Right lobe of liver (tissue), 6 donors: ENCODE measurements around the gene CYLD. TPM values are rescaled to one million over a fixed set of nuclear protein-coding genes. Genes with fewer than 3 reads are reported as not detected.

Source experiments
- ATAC-seq, 4 donors: fragments of 200-7000 bp; cut with Tn5 transposase; one replicate each; pipeline ENCODE4 v1.9.1; 2020; ENCODE audit warnings: mild to moderate bottlenecking in 4 of 4, moderate library complexity in 4 of 4
- DNase-seq, 3 donors: peaks; one replicate each; pipeline ENCODE4 v3.0.0-alpha.2; 2020
- H3K27ac ChIP-seq, 3 donors: fragments of 200-600 bp; one replicate each; pipeline ENCODE4 v1.8.0; 2022
- H3K27me3 ChIP-seq, 2 donors: fragments of 200-600 bp; one replicate each; pipeline ENCODE4 v1.8.0; 2022
- H3K36me3 ChIP-seq, 4 donors: fragments of 200-600 bp; sonication (generic) in 1 of 4; one replicate each; pipeline versions ENCODE4 v1.5.1 to v1.8.0; 2017 to 2022; ENCODE audit warnings: control low read depth in 1 of 4
- H3K4me1 ChIP-seq, 4 donors: fragments of 200-600 bp; sonication (generic) in 1 of 4; one replicate each; pipeline versions ENCODE4 v1.5.1 to v1.8.0; 2017 to 2022; ENCODE audit warnings: control low read depth in 1 of 4
- H3K4me3 ChIP-seq, 3 donors: fragments of 200-600 bp; one replicate each; pipeline ENCODE4 v1.8.0; 2022
- H3K9me3 ChIP-seq, 4 donors: fragments of 200-600 bp; sonication (generic) in 1 of 4; one replicate each; pipeline versions ENCODE4 v1.5.1 to v1.8.0; 2017 to 2022; ENCODE audit warnings: control low read depth in 1 of 4
- CTCF ChIP-seq, 4 donors: fragments of 200-600 bp in 3 of 4; fragments of 450-650 bp in 1 of 4; IDR thresholded peaks; one replicate each; pipeline versions ENCODE4 v1.5.1 to v1.8.0; 2016 to 2022; ENCODE audit warnings: antibody characterized with exemption in 4 of 4, mild to moderate bottlenecking in 2 of 4
- POLR2A ChIP-seq: fragments of 450-650 bp; IDR thresholded peaks from one replicate; pipeline ENCODE4 v1.6.1; 2017; ENCODE audit warnings: antibody characterized with exemption, mild to moderate bottlenecking
- WGBS: methylation state at CpG from one replicate; pipeline ENCODE4 v1.1.6; 2018; ENCODE audit warnings: low coverage, low lambda C conversion rate; ENCODE audit not compliant: insufficient coverage; ENCODE audit errors: missing lambda C conversion rate; 5-methylcytosine and 5-hydroxymethylcytosine counted together
- intact Hi-C, 2 donors: fragments of 100-400 bp; cut with DNase I; formaldehyde crosslinking; loops; one replicate each; pipeline versions ENCODE4 v1.11.2 to v1.14.1; 2022
- total RNA-seq, 6 experiments: library from RNA; depleted of rRNA in 2 of 6; stranded (reverse); fragments of >200 nt in 2 of 6; fragmentation: NEBNext Ultra II Directional in 3 of 6; extraction: Animal tissue kit (Norgen Biotek cat#: 25700) in 3 of 6; gene quantifications; one replicate each; pipeline versions ENCODE4 v1.1.0 to v1.2.4, GENCODE V29; 2016 to 2023
- donor health status: DM: no; HTN: yes; CAD: no.
- donor health status: DM: no; HTN: no; CAD: no.
- donor health status: DM: no; HTN: no; CAD: no.
- donor health status: DM: no; HTN: yes; CAD: no.
- donor health status: DM: no; HTN: yes; CAD: no.

The CYLD gene
- total RNA-seq, 6 experiments from 2014 or later = 17.0 to 34.2 (median 19.5) TPM

- ATAC-seq = no peak
- Histone ChIP-seq H3K9me3 (no peaks in the 10 kb centered on the region), H3K36me3 (peaks cover 0 to 6% (median 3%) of the 10 kb centered on the region in 4 donors), H3K27me3 (no peaks in the 10 kb centered on the region), H3K27ac (no peak overlapping the region), H3K4me1 (no peaks in the 10 kb centered on the region), H3K4me3 (no peak overlapping the region)
- DNase-seq = no peak
- 81% methylated on average over 3 of the region's 5 CpGs for WGBS
- TF ChIP-seq CTCF (IDR thresholded peaks at IDR 0.05) (no peak), POLR2A (no peak)
- intact Hi-C loops = no loop called here
Observed at GRCh38 chr16:50774405-50774804, 32.5 kb downstream of the CYLD start.

GRCh38 chr16:50774960-50775359, 33.1 kb downstream of the CYLD start:
- WGBS = 78% methylated on average over 3 of the region's 3 CpGs
- TF ChIP-seq POLR2A = no peak
- no peak for TF ChIP-seq CTCF (IDR thresholded peaks at IDR 0.05)
- intact Hi-C loops = no loop called here
- ATAC-seq (no peak), DNase-seq (no peak)
- Histone ChIP-seq H3K27me3 (no peaks in the 10 kb centered on the region), H3K4me1 (no peaks in the 10 kb centered on the region), H3K36me3 (peaks cover 0 to 12% (median 6%) of the 10 kb centered on the region in 4 donors), H3K27ac (no peak overlapping the region), H3K9me3 (no peaks in the 10 kb centered on the region), H3K4me3 (no peak overlapping the region)

- Histone ChIP-seq H3K9me3 (no peaks in the 10 kb centered on the region), H3K4me1 (no peaks in the 10 kb centered on the region), H3K36me3 (peaks cover 0 to 19% (median 6%) of the 10 kb centered on the region in 4 donors), H3K4me3 (no peak overlapping the region), H3K27me3 (no peaks in the 10 kb centered on the region), H3K27ac (no peak overlapping the region)
- ATAC-seq = no peak
- WGBS = 86% methylated on average over 1 of the region's 1 CpG
- no peak for TF ChIP-seq POLR2A
- no peak for TF ChIP-seq CTCF (IDR thresholded peaks at IDR 0.05)
- intact Hi-C loops = no loop called here
- no peak for DNase-seq
Observed at GRCh38 chr16:50776037-50776436, 34.2 kb downstream of the CYLD start.

- Histone ChIP-seq H3K9me3 (no peaks in the 10 kb centered on the region), H3K27ac (no peak overlapping the region), H3K4me3 (no peak overlapping the region), H3K4me1 (no peaks in the 10 kb centered on the region), H3K27me3 (no peaks in the 10 kb centered on the region), H3K36me3 (peaks cover 0 to 44% (median 9%) of the 10 kb centered on the region in 4 donors)
- DNase-seq (no peak), ATAC-seq (no peak)
- intact Hi-C loops = no loop called here
- 33% methylated on average over 1 of the region's 1 CpG for WGBS
- no peak for TF ChIP-seq POLR2A
- no peak for TF ChIP-seq CTCF (IDR thresholded peaks at IDR 0.05)
Observed at GRCh38 chr16:50778284-50779163, 36.6 kb downstream of the CYLD start.
